ENCODE measurements around the gene ATIC. TPM values are rescaled to one million over a fixed set of nuclear protein-coding genes. Genes with fewer than 3 reads are reported as not detected.

Gene ATIC
- total RNA-seq, 1 experiment from 2014 or later, result 285 TPM

DNA sequence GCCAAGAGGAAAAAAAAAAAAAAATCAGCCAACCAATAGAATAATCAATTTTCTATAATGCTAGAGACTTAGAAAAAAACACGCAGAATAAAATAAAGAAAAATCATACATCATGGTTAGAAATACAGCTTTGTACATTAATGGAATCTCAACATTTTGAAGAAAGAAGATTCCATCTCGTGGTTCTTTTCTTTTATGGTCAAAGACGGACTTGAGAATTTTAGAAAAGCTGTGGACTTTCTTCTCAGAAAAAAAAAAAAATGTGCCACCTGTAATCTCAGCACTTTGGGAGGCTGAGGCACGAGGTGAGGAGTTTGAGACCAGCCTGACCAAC lies 41.8 kb upstream of the ATIC start:
- Mint-ChIP-seq H3K4me3 (no peak overlapping the region), H3K36me3 (no peaks in the 10 kb centered on the region), H3K27ac (no peak overlapping the region), H3K9me3 (peaks cover 6% of the 10 kb centered on the region), H3K27me3 (ENCODE audit: low read depth) (no peaks in the 10 kb centered on the region), H3K4me1 (peaks cover 13% of the 10 kb centered on the region)
- DNase-seq (ENCODE audit: low spot score) (no peak), ATAC-seq (no peak)
- TF ChIP-seq, protein P1, sequence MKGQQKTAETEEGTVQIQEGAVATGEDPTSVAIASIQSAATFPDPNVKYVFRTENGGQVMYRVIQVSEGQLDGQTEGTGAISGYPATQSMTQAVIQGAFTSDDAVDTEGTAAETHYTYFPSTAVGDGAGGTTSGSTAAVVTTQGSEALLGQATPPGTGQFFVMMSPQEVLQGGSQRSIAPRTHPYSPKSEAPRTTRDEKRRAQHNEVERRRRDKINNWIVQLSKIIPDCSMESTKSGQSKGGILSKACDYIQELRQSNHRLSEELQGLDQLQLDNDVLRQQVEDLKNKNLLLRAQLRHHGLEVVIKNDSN (CRISPR knock-in tag; IDR thresholded peaks at IDR 0.05), result no peak
- TF ChIP-seq, protein P2, sequence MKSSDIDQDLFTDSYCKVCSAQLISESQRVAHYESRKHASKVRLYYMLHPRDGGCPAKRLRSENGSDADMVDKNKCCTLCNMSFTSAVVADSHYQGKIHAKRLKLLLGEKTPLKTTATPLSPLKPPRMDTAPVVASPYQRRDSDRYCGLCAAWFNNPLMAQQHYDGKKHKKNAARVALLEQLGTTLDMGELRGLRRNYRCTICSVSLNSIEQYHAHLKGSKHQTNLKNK (CRISPR knock-in tag; IDR thresholded peaks at IDR 0.05), result no peak
- no peak for TF ChIP-seq IRF2 (CRISPR knock-in tag; IDR thresholded peaks at IDR 0.05; ENCODE audit: borderline replicate concordance, low read depth)
- CTCF ChIA-PET, result interaction anchor here (0.6 to 0.7 kb wide), 4 partner anchors 25 to 661 kb away, joined by 3 to 4 read pairs (median 3); no protein-coding TSS in a partner anchor
- POLR2A ChIA-PET, result no interaction called here

DNA sequence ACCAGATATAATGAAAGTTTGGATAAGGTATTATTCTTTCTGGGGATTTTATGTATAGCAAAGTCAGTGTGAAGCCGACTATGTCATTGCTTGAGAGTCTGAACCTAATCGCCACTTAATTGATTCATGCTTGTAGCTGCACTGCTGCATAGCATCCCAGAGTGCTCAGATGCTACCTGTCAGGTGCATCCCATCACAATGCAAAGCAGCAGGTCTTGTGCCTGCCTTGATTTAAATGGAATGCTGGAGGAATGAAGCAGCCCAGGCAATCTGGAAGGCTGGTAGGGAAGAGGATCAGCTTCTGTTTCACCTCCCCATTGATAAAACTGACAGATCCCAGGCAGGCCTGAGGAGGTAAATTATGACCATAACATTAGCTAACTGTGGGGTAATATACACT lies 40.4 kb upstream of the ATIC start:
- H3K27ac Mint-ChIP-seq, result 0 out of 2 replicates have a peak overlapping the region, but pooled peaks have one; percentile 35
- ChIA-PET CTCF (interaction anchor here (1.0 kb wide), 1 partner anchor 25 kb away, joined by 5 read pairs; no protein-coding TSS in a partner anchor), POLR2A (interaction anchor here (0.8 kb wide), 1 partner anchor 1442 kb away, joined by 10 read pairs; no protein-coding TSS in a partner anchor)
- H3K27me3 Mint-ChIP-seq (ENCODE audit: low read depth), result no peaks in the 10 kb centered on the region
- H3K9me3 Mint-ChIP-seq, result peaks cover 6% of the 10 kb centered on the region
- no peak for TF ChIP-seq SP1 (CRISPR knock-in tag; conservative IDR thresholded peaks at IDR 0.05)
- DNase-seq (ENCODE audit: low spot score), result peak; percentile 39
- peak; percentile 95 for ATAC-seq
- H3K4me1 Mint-ChIP-seq, result peaks cover 13% of the 10 kb centered on the region
- H3K36me3 Mint-ChIP-seq, result no peaks in the 10 kb centered on the region
- no peak overlapping the region for H3K4me3 Mint-ChIP-seq

DNA sequence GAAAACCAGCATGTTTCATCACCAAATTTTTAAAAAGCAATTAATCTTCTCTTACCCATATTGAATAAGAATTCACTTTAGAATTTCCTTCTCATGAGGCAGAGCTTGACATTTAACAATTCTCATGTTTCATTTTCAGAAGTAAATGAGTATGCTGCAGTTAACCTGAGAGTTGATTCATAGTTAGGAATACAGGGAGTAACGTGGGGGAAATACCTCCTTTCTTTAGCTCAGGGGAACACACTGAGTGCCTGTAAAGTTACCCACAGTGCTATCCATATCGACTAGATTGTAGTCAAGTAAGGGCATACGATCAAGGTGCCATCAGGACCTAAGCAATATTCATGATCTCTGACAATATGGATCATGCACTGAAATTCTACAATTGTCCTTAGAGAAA lies 38.9 kb upstream of the ATIC start:
- no peak for TF ChIP-seq RORB (CRISPR knock-in tag; IDR thresholded peaks at IDR 0.05)
- no peak for TF ChIP-seq CBFB (CRISPR knock-in tag; IDR thresholded peaks at IDR 0.05; ENCODE audit: low read depth)
- ATAC-seq (no peak), DNase-seq (ENCODE audit: low spot score) (no peak)
- ChIA-PET CTCF (no interaction called here), POLR2A (no interaction called here)
- peaks cover under 1% of the 10 kb centered on the region; the same call in 1 of the 2 replicates for H3K9me3 Mint-ChIP-seq
- no peaks in the 10 kb centered on the region for H3K36me3 Mint-ChIP-seq
- H3K27me3 Mint-ChIP-seq (ENCODE audit: low read depth), result no peaks in the 10 kb centered on the region
- H3K4me3 Mint-ChIP-seq, result no peak overlapping the region
- peaks cover 13% of the 10 kb centered on the region for H3K4me1 Mint-ChIP-seq
- no peak overlapping the region for H3K27ac Mint-ChIP-seq

DNA sequence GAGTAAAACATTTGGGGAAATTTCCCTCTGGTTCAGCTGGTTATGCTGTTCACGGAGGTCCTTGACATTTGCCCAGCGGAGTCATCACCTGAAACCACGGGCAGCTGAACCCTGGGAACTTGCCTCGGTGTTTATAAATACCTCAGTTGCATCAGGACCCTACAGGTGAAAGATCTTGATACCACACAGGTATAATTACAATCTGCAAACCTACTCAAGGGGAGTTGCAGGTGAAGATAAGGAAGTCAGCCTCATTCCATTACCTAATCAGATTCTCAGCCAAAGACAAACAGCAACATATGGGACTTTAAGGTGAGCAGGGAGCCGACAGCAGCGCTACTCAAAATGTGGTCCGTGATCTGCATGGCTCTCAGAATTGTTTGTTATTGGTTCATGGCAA lies 37.0 kb upstream of the ATIC start:
- ChIA-PET CTCF (no interaction called here), POLR2A (no interaction called here)
- H3K9me3 Mint-ChIP-seq, result no peaks in the 10 kb centered on the region
- peaks cover 10% of the 10 kb centered on the region for H3K4me1 Mint-ChIP-seq
- DNase-seq (ENCODE audit: low spot score) (no peak), ATAC-seq (no peak)
- TF ChIP-seq MXD4 (CRISPR knock-in tag; IDR thresholded peaks at IDR 0.05; ENCODE audit: borderline replicate concordance) (no peak), JAZF1 (CRISPR knock-in tag; IDR thresholded peaks at IDR 0.05) (no peak), NR2C2 (CRISPR knock-in tag; IDR thresholded peaks at IDR 0.05) (no peak), RELA (CRISPR knock-in tag; IDR thresholded peaks at IDR 0.05; ENCODE audit: borderline replicate concordance) (no peak), FOXK1 (CRISPR knock-in tag; IDR thresholded peaks at IDR 0.05) (no peak), CBFB (CRISPR knock-in tag; IDR thresholded peaks at IDR 0.05; ENCODE audit: low read depth) (no peak), SOX15 (CRISPR knock-in tag; IDR thresholded peaks at IDR 0.05) (no peak), ELF4 (CRISPR knock-in tag; IDR thresholded peaks at IDR 0.05; ENCODE audit: low read depth) (no peak), SP1 (CRISPR knock-in tag; conservative IDR thresholded peaks at IDR 0.05) (no peak), HMGA2 (CRISPR knock-in tag; IDR thresholded peaks at IDR 0.05) (no peak), RORB (CRISPR knock-in tag; IDR thresholded peaks at IDR 0.05) (no peak)
- TF ChIP-seq, protein P3, sequence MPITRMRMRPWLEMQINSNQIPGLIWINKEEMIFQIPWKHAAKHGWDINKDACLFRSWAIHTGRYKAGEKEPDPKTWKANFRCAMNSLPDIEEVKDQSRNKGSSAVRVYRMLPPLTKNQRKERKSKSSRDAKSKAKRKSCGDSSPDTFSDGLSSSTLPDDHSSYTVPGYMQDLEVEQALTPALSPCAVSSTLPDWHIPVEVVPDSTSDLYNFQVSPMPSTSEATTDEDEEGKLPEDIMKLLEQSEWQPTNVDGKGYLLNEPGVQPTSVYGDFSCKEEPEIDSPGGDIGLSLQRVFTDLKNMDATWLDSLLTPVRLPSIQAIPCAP (CRISPR knock-in tag; IDR thresholded peaks at IDR 0.05), result no peak
- TF ChIP-seq, protein P4, sequence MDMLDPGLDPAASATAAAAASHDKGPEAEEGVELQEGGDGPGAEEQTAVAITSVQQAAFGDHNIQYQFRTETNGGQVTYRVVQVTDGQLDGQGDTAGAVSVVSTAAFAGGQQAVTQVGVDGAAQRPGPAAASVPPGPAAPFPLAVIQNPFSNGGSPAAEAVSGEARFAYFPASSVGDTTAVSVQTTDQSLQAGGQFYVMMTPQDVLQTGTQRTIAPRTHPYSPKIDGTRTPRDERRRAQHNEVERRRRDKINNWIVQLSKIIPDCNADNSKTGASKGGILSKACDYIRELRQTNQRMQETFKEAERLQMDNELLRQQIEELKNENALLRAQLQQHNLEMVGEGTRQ (CRISPR knock-in tag; IDR thresholded peaks at IDR 0.05), result no peak
- H3K27ac Mint-ChIP-seq, result peak overlapping the region; percentile 4; the same call in 1 of the 2 replicates
- H3K27me3 Mint-ChIP-seq (ENCODE audit: low read depth), result no peaks in the 10 kb centered on the region
- no peaks in the 10 kb centered on the region for H3K36me3 Mint-ChIP-seq
- no peak overlapping the region for H3K4me3 Mint-ChIP-seq
